HEK293 (cell line): ENCODE data around the gene TMEM244.
"Not testable (repeated sequence)": the region's sequence is repeated elsewhere in the genome, so short reads cannot be mapped to it uniquely, and the experiment has no call there.

Source experiments
- HOXA7 ChIP-seq: sonication (generic); formaldehyde crosslinking; IDR thresholded peaks from 2 replicates; pipeline ENCODE4 v1.8.1; 2022; ENCODE audit warnings: missing genetic modification reagents, borderline replicate concordance
- KLF9 ChIP-seq: fragments of 450-650 bp; formaldehyde crosslinking; IDR thresholded peaks from 2 replicates; pipeline ENCODE4 v1.5.1; 2016; ENCODE audit warnings: missing biosample characterization, missing genetic modification characterization, low read depth
- TCF7L2 ChIP-seq: IDR thresholded peaks from 2 replicates; pipeline ENCODE4 v1.6.1; 2011; ENCODE audit warnings: low read depth, mild to moderate bottlenecking, inconsistent platforms, low read length, moderate library complexity, borderline replicate concordance
- YY1 ChIP-seq: fragments of 450-650 bp; formaldehyde crosslinking; IDR thresholded peaks from 2 replicates; pipeline ENCODE4 v1.5.1; 2018; ENCODE audit warnings: missing biosample characterization, missing genetic modification characterization
- ZBTB21 ChIP-seq: fragments of 450-650 bp; formaldehyde crosslinking; IDR thresholded peaks from 2 replicates; pipeline ENCODE4 v1.5.1; 2017; ENCODE audit warnings: missing biosample characterization, missing genetic modification characterization
- ZFP37 ChIP-seq: fragments of 450-650 bp; formaldehyde crosslinking; IDR thresholded peaks from 2 replicates; pipeline ENCODE4 v1.5.1; 2016; ENCODE audit warnings: missing biosample characterization, missing genetic modification characterization
- ZNF292 ChIP-seq: fragments of 450-650 bp; formaldehyde crosslinking; IDR thresholded peaks from 2 replicates; pipeline ENCODE4 v1.5.1; 2016; ENCODE audit warnings: low read depth, missing biosample characterization, missing genetic modification characterization, borderline replicate concordance
- ZNF677 ChIP-seq: fragments of 450-650 bp; IDR thresholded peaks from 2 replicates; pipeline ENCODE4 v1.5.0; 2018; ENCODE audit warnings: missing biosample characterization, mild to moderate bottlenecking, missing genetic modification characterization, moderate library complexity
- TF ChIP-seq, protein P1 (sequence below): fragments of 450-650 bp; formaldehyde crosslinking; IDR thresholded peaks from 2 replicates; pipeline ENCODE4 v1.5.1; 2016; ENCODE audit warnings: missing biosample characterization, missing genetic modification characterization
- TF ChIP-seq, protein P2 (sequence below): fragments of 450-650 bp; formaldehyde crosslinking; IDR thresholded peaks from 2 replicates; pipeline ENCODE4 v1.5.1; 2016; ENCODE audit warnings: missing biosample characterization, missing genetic modification characterization

GRCh38 chr6:129807141-129807540 is 54.0 kb downstream of the TMEM244 start:
- TF ChIP-seq KLF9 (tag by site-specific recombination); ZNF677 (tag by site-specific recombination); ZFP37 (tag by site-specific recombination); YY1 (tag by site-specific recombination); TCF7L2; HOXA7 (CRISPR knock-in tag); ZBTB21 (tag by site-specific recombination); ZNF292 (tag by site-specific recombination): not testable (repeated sequence)
- TF ChIP-seq, protein P1, sequence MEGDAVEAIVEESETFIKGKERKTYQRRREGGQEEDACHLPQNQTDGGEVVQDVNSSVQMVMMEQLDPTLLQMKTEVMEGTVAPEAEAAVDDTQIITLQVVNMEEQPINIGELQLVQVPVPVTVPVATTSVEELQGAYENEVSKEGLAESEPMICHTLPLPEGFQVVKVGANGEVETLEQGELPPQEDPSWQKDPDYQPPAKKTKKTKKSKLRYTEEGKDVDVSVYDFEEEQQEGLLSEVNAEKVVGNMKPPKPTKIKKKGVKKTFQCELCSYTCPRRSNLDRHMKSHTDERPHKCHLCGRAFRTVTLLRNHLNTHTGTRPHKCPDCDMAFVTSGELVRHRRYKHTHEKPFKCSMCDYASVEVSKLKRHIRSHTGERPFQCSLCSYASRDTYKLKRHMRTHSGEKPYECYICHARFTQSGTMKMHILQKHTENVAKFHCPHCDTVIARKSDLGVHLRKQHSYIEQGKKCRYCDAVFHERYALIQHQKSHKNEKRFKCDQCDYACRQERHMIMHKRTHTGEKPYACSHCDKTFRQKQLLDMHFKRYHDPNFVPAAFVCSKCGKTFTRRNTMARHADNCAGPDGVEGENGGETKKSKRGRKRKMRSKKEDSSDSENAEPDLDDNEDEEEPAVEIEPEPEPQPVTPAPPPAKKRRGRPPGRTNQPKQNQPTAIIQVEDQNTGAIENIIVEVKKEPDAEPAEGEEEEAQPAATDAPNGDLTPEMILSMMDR (tag by site-specific recombination): not testable (repeated sequence)
- TF ChIP-seq, protein P2, sequence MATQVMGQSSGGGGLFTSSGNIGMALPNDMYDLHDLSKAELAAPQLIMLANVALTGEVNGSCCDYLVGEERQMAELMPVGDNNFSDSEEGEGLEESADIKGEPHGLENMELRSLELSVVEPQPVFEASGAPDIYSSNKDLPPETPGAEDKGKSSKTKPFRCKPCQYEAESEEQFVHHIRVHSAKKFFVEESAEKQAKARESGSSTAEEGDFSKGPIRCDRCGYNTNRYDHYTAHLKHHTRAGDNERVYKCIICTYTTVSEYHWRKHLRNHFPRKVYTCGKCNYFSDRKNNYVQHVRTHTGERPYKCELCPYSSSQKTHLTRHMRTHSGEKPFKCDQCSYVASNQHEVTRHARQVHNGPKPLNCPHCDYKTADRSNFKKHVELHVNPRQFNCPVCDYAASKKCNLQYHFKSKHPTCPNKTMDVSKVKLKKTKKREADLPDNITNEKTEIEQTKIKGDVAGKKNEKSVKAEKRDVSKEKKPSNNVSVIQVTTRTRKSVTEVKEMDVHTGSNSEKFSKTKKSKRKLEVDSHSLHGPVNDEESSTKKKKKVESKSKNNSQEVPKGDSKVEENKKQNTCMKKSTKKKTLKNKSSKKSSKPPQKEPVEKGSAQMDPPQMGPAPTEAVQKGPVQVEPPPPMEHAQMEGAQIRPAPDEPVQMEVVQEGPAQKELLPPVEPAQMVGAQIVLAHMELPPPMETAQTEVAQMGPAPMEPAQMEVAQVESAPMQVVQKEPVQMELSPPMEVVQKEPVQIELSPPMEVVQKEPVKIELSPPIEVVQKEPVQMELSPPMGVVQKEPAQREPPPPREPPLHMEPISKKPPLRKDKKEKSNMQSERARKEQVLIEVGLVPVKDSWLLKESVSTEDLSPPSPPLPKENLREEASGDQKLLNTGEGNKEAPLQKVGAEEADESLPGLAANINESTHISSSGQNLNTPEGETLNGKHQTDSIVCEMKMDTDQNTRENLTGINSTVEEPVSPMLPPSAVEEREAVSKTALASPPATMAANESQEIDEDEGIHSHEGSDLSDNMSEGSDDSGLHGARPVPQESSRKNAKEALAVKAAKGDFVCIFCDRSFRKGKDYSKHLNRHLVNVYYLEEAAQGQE (tag by site-specific recombination): not testable (repeated sequence)
